Erythroblast (primary cell): ENCODE results near the gene NOS3.

ENCODE experiments used
- GATA1 ChIP-seq: IDR thresholded peaks from 2 replicates; pipeline ENCODE4 v1.6.1; 2011; ENCODE audit warnings: low read depth, mild to moderate bottlenecking, control low read depth, low read length, moderate library complexity
- POLR2A ChIP-seq: IDR thresholded peaks from 2 replicates; pipeline ENCODE4 v1.6.1; 2011; ENCODE audit warnings: mild to moderate bottlenecking, low read length

DNA sequence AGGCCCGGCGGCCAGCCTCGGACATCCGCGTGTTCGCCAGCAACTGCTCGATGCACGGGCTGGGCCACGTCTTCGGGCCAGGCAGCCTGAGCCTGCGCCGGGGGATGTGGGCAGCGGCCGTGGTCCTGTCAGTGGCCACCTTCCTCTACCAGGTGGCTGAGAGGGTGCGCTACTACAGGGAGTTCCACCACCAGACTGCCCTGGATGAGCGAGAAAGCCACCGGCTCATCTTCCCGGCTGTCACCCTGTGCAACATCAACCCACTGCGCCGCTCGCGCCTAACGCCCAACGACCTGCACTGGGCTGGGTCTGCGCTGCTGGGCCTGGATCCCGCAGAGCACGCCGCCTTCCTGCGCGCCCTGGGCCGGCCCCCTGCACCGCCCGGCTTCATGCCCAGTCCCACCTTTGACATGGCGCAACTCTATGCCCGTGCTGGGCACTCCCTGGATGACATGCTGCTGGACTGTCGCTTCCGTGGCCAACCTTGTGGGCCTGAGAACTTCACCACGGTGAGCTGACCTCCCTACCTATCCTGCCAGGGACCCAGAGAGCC is 58.2 kb downstream of the NOS3 start:
- TF ChIP-seq POLR2A: no peak
- no peak for TF ChIP-seq GATA1
